Aorta (tissue), 5 donors: ENCODE data around the gene RABAC1. TPM values are rescaled to one million over a fixed set of nuclear protein-coding genes. Genes with fewer than 3 reads are reported as not detected.

Experiments
- ATAC-seq: fragments of 200-7000 bp; cut with Tn5 transposase; one replicate; pipeline ENCODE4 v1.9.1; 2022; ENCODE audit warnings: moderate library complexity; ENCODE audit not compliant: low FRiP score
- DNase-seq, 2 donors: peaks; one replicate each; pipeline ENCODE4 v3.0.0-alpha.2; 2020
- H3K27ac ChIP-seq, 2 donors: one replicate each; pipeline ENCODE4 v1.5.1; 2013; ENCODE audit warnings: low read length in 2 of 2, mild to moderate bottlenecking in 2 of 2, moderate library complexity in 2 of 2, control low read depth in 1 of 2, inconsistent platforms in 1 of 2, low read depth in 1 of 2
- H3K27me3 ChIP-seq, 2 donors: one replicate each; pipeline ENCODE4 v1.6.1; 2013; ENCODE audit warnings: control low read depth in 1 of 2, low read length in 1 of 2, mild to moderate bottlenecking in 1 of 2, moderate library complexity in 1 of 2; ENCODE audit not compliant: insufficient read depth in 2 of 2, control insufficient read depth in 1 of 2
- H3K36me3 ChIP-seq, 2 donors: one replicate each; pipeline ENCODE4 v1.6.1; 2013; ENCODE audit warnings: control low read depth in 1 of 2, low read length in 1 of 2, mild to moderate bottlenecking in 1 of 2; ENCODE audit not compliant: insufficient read depth in 2 of 2, control insufficient read depth in 1 of 2
- H3K4me1 ChIP-seq, 2 donors: one replicate each; pipeline ENCODE4 v1.6.1; 2013; ENCODE audit warnings: low read length in 2 of 2, control low read depth in 1 of 2, mild to moderate bottlenecking in 1 of 2, moderate library complexity in 1 of 2; ENCODE audit not compliant: insufficient read depth in 2 of 2, control insufficient read depth in 1 of 2
- H3K4me3 ChIP-seq, 2 donors: one replicate each; pipeline ENCODE4 v1.5.1; 2013; ENCODE audit warnings: low read length in 2 of 2, control low read depth in 1 of 2, mild to moderate bottlenecking in 1 of 2
- H3K9me3 ChIP-seq: one replicate; pipeline ENCODE4 v1.6.1; 2013; ENCODE audit warnings: mild to moderate bottlenecking, low read length; ENCODE audit not compliant: control insufficient read depth
- WGBS, 2 donors: extraction: QIAGEN DNeasy Blood & Tissue Kit; methylation state at CpG; one replicate each; pipeline ENCODE4 v1.1.7; 2013; 5-methylcytosine and 5-hydroxymethylcytosine counted together
- intact Hi-C, 2 donors: fragments of 100-400 bp; cut with DNase I; formaldehyde crosslinking; loops; one replicate each; pipeline versions ENCODE4 v1.14.2 to v1.15.0; 2022
- polyA plus RNA-seq, 2 donors: library from polyadenylated mRNA; stranded (reverse); fragments of 200-250 nt; gene quantifications; one replicate each; pipeline ENCODE4 v1.2.3, GENCODE V29; 2013
- total RNA-seq, 2 donors: library from RNA; stranded (reverse); fragmentation: NEBNext Ultra II Directional; extraction: Animal tissue kit (Norgen Biotek cat#: 25700); gene quantifications; one replicate each; pipeline ENCODE4 v1.2.1, GENCODE V29; 2021
- donor health status: healthy with polysubstance abuse.
- donor health status: Bipolar disorder and iron deficiency.
- donor health status: DM: no; HTN: no; CAD: no.
- donor health status: DM: no; HTN: no; CAD: no.
- donor health status: DM: yes; HTN: yes; CAD: no.

RABAC1 gene
- total and polyA plus RNA-seq, 4 donors: 175 to 376 (median 210) TPM

DNA sequence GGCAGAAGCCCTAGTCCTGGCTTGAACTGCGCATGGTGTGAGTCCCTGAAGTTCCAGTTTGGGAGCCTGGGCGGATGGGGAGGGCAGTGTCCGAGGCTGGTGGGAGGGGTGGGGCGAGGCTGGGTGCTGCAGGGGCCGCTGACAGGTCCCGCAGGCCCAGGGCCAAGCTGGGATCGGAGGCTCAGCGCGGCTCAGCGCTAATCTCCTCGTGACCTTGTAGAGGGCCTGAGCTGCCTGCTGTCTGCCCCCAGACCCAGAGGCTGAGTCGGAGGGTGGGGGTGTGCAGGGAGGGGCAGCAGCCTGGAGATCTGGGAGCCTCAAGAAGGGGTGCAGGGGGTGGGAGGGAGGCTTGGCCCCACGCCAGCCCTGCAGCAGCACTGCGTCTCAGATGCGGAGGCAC is 31.9 kb upstream of the RABAC1 start:
- Histone ChIP-seq H3K36me3 (no peaks in the 10 kb centered on the region), H3K4me3 (no peak overlapping the region), H3K27me3 (peaks cover 0 to 2% of the 10 kb centered on the region in 2 donors), H3K27ac (no peak overlapping the region), H3K9me3 (peaks cover 3% of the 10 kb centered on the region), H3K4me1 (no peaks in the 10 kb centered on the region)
- ATAC-seq (no peak), DNase-seq (no peak)
- 39% methylated on average over 15 of the region's 15 CpGs for WGBS, 2 donors
- intact Hi-C loops: no loop called here

DNA sequence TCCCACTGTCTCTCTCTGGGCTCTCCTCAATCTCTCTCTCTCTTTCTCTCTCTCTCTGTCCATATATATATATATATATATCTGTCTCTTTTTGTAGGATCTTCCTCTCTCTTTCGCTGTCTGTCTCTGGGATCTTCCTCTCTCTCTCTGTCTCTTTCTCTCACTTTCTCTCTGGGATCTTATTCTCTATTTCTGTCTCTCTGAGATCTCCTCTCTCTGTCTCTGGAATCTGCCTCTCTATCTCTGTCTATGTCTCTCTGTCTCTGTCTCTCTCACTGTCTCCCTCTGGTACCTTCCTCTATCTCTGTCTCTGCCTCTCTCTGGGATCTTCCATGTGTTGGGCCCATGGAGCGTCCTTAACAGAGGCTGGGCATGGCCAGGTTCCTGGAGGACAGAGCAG is 31.5 kb upstream of the RABAC1 start:
- Histone ChIP-seq H3K36me3 (no peaks in the 10 kb centered on the region), H3K4me1 (no peaks in the 10 kb centered on the region), H3K9me3 (peaks cover 3% of the 10 kb centered on the region), H3K27me3 (peaks cover 0 to 2% of the 10 kb centered on the region in 2 donors), H3K27ac (no peak overlapping the region), H3K4me3 (no peak overlapping the region)
- ATAC-seq: no peak
- no peak for DNase-seq
- WGBS, 2 donors: 71 to 72% methylated on average over 2 of the region's 2 CpGs
- intact Hi-C loops: no loop called here

DNA sequence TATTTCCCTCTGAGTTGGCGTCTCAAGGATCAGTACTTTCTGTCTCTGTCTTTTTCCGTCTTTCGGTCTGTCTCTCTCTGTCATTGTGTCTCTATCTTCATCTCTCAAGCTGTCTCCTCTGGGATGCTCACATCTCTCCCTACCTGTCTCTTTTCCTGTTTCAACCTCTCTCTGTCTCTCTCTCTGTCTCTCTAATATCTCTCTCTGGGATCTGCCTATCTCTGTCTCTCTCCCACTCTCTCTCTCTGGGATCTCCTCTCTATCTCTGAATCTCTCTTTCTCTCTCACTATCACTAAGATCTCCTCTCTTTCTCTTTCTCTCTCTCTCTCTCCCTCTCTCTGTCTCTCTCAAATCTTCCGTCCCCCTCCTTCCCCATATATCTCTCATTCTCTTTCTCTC is 30.9 kb upstream of the RABAC1 start:
- no peak for DNase-seq
- Histone ChIP-seq H3K27ac (no peak overlapping the region), H3K4me3 (no peak overlapping the region), H3K4me1 (no peaks in the 10 kb centered on the region), H3K9me3 (peaks cover under 1% of the 10 kb centered on the region), H3K27me3 (peaks cover 0 to under 1% of the 10 kb centered on the region in 2 donors), H3K36me3 (no peaks in the 10 kb centered on the region)
- ATAC-seq: no peak
- intact Hi-C loops: no loop called here
- WGBS, 2 donors: 83 to 90% methylated on average over 4 of the region's 4 CpGs

DNA sequence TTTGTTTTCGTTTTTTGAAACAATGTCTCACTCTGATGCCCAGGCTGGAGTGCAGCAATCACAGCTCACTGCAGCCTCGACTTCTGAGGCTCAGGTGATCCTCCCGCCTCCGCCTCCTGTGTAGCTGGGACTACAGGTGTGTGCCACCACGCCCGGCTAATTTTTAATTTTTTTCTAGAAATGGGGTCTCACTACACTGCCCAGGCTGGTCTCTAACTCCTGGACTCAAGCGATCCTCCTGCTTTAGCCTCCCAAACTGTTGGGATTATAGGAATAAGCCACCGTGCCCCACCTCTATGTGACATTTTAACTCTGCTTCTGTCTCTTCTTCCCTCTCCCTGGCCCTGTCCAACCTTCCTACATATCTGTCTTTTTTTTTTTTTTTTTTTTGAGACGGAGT is 29.8 kb upstream of the RABAC1 start:
- intact Hi-C loops: no loop called here
- H3K36me3 ChIP-seq: no peaks in the 10 kb centered on the region
- no peak for ATAC-seq
- H3K9me3 ChIP-seq: no peaks in the 10 kb centered on the region
- WGBS, 2 donors: 86 to 87% methylated on average over 9 of the region's 9 CpGs
- H3K4me3 ChIP-seq: no peak overlapping the region
- H3K4me1 ChIP-seq: no peaks in the 10 kb centered on the region
- no peak for DNase-seq
- H3K27ac ChIP-seq: no peak overlapping the region
- H3K27me3 ChIP-seq: no peaks in the 10 kb centered on the region

DNA sequence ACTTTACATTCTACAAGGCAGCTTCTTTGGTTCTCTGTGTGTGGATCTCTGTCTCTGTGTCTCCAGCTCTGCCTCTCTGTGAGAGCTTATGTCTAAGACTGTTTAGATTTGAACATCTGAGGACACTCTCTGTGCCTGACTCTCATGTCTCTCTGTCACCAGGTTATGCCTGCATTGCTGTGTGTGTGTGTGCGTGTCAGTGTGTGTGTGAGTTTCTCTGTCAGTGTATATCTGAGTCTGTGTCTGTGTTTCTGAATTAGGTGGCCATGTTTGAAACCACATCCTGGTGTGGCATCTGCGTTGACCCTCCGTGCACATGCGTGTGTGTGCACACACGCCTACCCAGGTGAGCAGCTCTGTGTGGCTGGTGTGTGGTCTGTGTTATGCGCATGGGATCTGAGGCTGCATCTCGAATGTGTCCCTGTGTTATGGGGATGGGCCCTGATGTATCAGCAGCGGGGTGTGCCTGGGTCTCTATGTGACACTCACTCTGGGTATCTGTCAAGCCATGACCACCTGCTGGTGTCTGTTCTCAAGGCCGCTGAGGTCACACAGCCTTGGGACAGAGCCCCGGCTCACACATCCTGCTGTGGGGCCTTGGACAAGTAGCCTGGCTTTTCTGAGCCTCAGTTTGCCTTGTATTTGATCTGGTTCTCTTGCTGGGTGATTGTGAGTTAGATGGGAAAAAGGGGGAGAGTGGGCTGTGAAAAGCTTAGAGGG is 28.2 kb upstream of the RABAC1 start:
- 83 to 85% methylated on average over 10 of the region's 10 CpGs for WGBS, 2 donors
- DNase-seq: no peak
- ATAC-seq: no peak
- Histone ChIP-seq H3K27ac (no peak overlapping the region), H3K9me3 (no peaks in the 10 kb centered on the region), H3K4me1 (no peaks in the 10 kb centered on the region), H3K36me3 (no peaks in the 10 kb centered on the region), H3K4me3 (no peak overlapping the region), H3K27me3 (no peaks in the 10 kb centered on the region)
- intact Hi-C loops: no loop called here

DNA sequence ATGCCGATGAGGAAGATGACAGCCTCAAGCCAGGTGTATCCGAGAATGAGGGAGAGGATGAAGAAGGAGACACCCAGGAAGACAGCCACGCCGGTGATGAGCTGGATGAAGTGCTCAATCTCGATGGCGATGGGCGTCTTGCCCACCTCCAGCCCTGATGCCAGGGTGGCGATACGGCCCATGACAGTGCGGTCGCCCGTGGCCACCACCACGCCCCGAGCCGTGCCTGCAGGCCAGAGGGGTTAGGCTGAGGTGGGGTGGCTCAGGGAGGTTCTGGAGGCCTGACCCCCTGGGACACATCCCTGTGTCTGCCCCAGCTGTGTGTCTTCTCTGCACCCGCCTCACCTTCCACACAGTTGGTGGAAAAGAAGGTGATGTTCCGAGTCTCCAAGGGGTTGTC is 25.8 kb upstream of the RABAC1 start:
- 88 to 90% methylated on average over 17 of the region's 17 CpGs for WGBS, 2 donors

DNA sequence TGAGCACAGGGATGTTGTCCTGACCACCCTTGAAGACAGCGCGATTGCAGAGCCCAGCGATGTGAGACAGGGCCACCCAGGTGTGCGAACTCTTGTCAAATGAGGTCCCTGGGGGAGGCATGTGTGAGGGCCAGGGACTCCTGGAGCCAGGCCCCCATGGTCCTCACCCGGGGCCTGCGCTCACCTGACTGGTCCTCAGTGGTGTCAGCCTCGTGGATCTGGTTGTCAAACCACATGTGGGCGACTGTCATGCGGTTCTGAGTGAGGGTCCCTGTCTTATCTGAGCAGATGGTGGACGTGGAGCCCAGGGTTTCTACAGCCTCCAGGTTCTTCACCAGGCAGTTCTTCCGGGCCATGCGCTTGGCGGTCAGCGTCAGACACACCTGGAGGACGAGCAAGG is 22.6 kb upstream of the RABAC1 start:
- 85 to 87% methylated on average over 15 of the region's 15 CpGs for WGBS, 2 donors
- ATAC-seq (no peak), DNase-seq (no peak)
- Histone ChIP-seq H3K36me3 (no peaks in the 10 kb centered on the region), H3K27me3 (no peaks in the 10 kb centered on the region), H3K9me3 (no peaks in the 10 kb centered on the region), H3K27ac (no peak overlapping the region), H3K4me3 (no peak overlapping the region), H3K4me1 (no peaks in the 10 kb centered on the region)
- intact Hi-C loops: no loop called here

More for the DNA sequence above, 25.8 kb upstream of the RABAC1 start:
- H3K4me1 ChIP-seq: no peaks in the 10 kb centered on the region
- no peak overlapping the region for H3K27ac ChIP-seq
- no peaks in the 10 kb centered on the region for H3K9me3 ChIP-seq
- no peaks in the 10 kb centered on the region for H3K27me3 ChIP-seq
- H3K36me3 ChIP-seq: no peaks in the 10 kb centered on the region
- intact Hi-C loops: no loop called here
- DNase-seq (no peak), ATAC-seq (no peak)
- H3K4me3 ChIP-seq: no peak overlapping the region

DNA sequence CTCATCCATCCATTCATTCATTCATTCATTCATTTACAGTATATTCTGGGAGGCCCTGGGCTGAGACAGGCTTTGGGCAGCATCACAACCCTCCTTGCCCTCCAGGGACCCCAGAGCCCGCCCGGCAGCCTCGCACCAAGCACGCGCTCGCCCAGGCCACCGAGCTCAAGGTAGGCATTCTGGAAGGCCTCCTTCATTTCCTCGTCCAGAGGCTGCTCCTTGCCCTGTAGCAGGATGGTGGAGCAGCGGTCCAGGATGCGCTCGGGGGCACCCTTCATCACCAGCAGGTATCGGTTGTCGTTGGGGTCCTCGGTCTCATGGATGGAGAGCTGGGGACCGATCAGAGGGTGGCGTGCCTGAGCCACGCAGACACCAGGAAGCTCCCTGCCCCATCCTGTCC is 19.3 kb upstream of the RABAC1 start:
- WGBS, 2 donors: 84 to 87% methylated on average over 17 of the region's 17 CpGs
- H3K27ac ChIP-seq: no peak overlapping the region
- H3K4me3 ChIP-seq: no peak overlapping the region
- no peak for ATAC-seq
- H3K9me3 ChIP-seq: no peaks in the 10 kb centered on the region
- H3K4me1 ChIP-seq: no peaks in the 10 kb centered on the region
- intact Hi-C loops: no loop called here
- no peaks in the 10 kb centered on the region for H3K36me3 ChIP-seq
- no peaks in the 10 kb centered on the region for H3K27me3 ChIP-seq
- DNase-seq: no peak

DNA sequence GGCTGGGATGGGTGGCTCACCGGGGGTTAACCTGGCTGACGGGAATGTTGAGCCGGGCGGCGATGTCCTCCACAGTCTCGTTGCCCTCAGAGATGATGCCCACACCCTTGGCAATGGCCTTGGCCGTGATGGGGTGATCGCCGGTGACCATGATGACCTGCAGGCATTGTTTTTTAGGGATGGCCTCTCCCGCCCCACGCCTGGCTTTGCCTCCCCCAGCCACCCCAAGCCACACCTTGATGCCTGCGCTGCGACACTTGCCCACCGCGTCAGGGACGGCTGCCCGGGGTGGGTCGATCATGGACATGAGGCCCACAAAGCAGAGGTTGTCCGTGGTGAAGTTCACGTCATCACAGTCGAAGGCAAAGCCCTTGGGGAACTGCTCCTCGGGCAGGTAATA is 18.8 kb upstream of the RABAC1 start:
- no peaks in the 10 kb centered on the region for H3K27me3 ChIP-seq
- no peaks in the 10 kb centered on the region for H3K36me3 ChIP-seq
- H3K9me3 ChIP-seq: no peaks in the 10 kb centered on the region
- intact Hi-C loops: no loop called here
- DNase-seq (no peak), ATAC-seq (no peak)
- no peaks in the 10 kb centered on the region for H3K4me1 ChIP-seq
- no peak overlapping the region for H3K4me3 ChIP-seq
- H3K27ac ChIP-seq: no peak overlapping the region
- 82 to 86% methylated on average over 22 of the region's 22 CpGs for WGBS, 2 donors
